ENCODE results near the gene ZNF444. TPM values are rescaled to one million over a fixed set of nuclear protein-coding genes. Genes with fewer than 3 reads are reported as not detected.

Gene ZNF444
- total and polyA plus RNA-seq, 2 of the 4 experiments (the other 2 are of a cell fraction), result 2.5 to 20.3 TPM

DNA sequence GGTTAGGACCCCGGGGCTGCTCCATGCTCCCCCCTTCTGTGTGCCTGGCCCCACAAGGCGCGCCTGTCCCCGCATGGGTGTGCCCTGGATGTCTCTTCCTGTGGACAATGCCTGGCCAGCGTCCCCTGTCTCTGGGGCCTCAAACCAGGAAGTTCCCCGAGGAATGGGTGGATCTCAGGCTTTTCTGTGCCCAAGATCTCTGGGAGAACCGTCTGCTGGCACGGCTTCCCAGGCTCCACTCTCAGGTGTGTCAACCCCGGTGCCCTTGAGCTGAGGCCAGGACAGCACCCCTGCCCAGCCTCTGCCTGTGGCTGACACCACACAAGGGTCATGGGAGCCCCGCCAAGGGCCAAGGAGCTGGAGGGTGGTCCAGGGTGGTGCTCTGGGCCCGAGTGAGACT lies 15.7 kb downstream of the ZNF444 start:
- no TSS peak for BruUV-seq (replicated peaks)
- no peak for DNase-seq
- no peak for ATAC-seq (ENCODE audit: low read depth)
- H3K4me1 ChIP-seq (ENCODE audit: control insufficient read depth, insufficient read depth, low read length), result peaks cover 5% of the 10 kb centered on the region; the same call in 1 of the 2 replicates
- H3K27ac ChIP-seq (ENCODE audit: insufficient read depth, low read length), result no peak overlapping the region
- H3K4me3 ChIP-seq (ENCODE audit: insufficient read depth, low read depth, low read length), result no peak overlapping the region
- peaks cover 40% of the 10 kb centered on the region for H3K36me3 ChIP-seq (ENCODE audit: control insufficient read depth, insufficient read depth, low read length)
- no peak overlapping the region for H2BK120ac ChIP-seq (ENCODE audit: low read depth, low read length)
- no peak overlapping the region for H3K14ac ChIP-seq (replicated peaks; ENCODE audit: low read depth, low read length)
- TF ChIP-seq FOS (IDR thresholded peaks at IDR 0.05; ENCODE audit: low read depth, low read length), result no peak
- TF ChIP-seq CEBPB (IDR thresholded peaks at IDR 0.05; ENCODE audit: low read depth, low read length), result no peak
- TF ChIP-seq NFE2L2 (IDR thresholded peaks at IDR 0.05; ENCODE audit: low read depth, low read length), result no peak
- TF ChIP-seq MAFK (IDR thresholded peaks at IDR 0.05; ENCODE audit: low read depth, low read length), result no peak
- TF ChIP-seq RFX5 (IDR thresholded peaks at IDR 0.05; ENCODE audit: low read depth, low read length), result no peak
- TF ChIP-seq BHLHE40 (IDR thresholded peaks at IDR 0.05; ENCODE audit: low read depth, low read length), result no peak
- no peak for TF ChIP-seq CHD1 (IDR thresholded peaks at IDR 0.05; ENCODE audit: low read depth, low read length)
- no peak for TF ChIP-seq POLR2A (IDR thresholded peaks at IDR 0.05; ENCODE audit: low read depth, low read length)
- TF ChIP-seq RCOR1 (IDR thresholded peaks at IDR 0.05; ENCODE audit: insufficient replicate concordance, low read length), result no peak
- TF ChIP-seq MAZ (IDR thresholded peaks at IDR 0.05; ENCODE audit: borderline replicate concordance, low read depth, low read length), result no peak
- no peak for TF ChIP-seq USF2 (IDR thresholded peaks at IDR 0.05; ENCODE audit: low read depth, low read length)
- TF ChIP-seq SMC3 (IDR thresholded peaks at IDR 0.05; ENCODE audit: low read depth, low read length), result no peak
- TF ChIP-seq MXI1 (IDR thresholded peaks at IDR 0.05; ENCODE audit: borderline replicate concordance, low read depth, low read length), result no peak
- no peak for TF ChIP-seq RAD21 (IDR thresholded peaks at IDR 0.05; ENCODE audit: low read length)
- TF ChIP-seq, protein P1, sequence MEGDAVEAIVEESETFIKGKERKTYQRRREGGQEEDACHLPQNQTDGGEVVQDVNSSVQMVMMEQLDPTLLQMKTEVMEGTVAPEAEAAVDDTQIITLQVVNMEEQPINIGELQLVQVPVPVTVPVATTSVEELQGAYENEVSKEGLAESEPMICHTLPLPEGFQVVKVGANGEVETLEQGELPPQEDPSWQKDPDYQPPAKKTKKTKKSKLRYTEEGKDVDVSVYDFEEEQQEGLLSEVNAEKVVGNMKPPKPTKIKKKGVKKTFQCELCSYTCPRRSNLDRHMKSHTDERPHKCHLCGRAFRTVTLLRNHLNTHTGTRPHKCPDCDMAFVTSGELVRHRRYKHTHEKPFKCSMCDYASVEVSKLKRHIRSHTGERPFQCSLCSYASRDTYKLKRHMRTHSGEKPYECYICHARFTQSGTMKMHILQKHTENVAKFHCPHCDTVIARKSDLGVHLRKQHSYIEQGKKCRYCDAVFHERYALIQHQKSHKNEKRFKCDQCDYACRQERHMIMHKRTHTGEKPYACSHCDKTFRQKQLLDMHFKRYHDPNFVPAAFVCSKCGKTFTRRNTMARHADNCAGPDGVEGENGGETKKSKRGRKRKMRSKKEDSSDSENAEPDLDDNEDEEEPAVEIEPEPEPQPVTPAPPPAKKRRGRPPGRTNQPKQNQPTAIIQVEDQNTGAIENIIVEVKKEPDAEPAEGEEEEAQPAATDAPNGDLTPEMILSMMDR (conservative IDR thresholded peaks at IDR 0.05; ENCODE audit: low read depth, low read length), result no peak
- no peak for TF ChIP-seq ELK1 (IDR thresholded peaks at IDR 0.05; ENCODE audit: borderline replicate concordance, low read depth, low read length)
- in situ Hi-C loops (cut with MboI; ENCODE audit: low sequenced_read_pairs) (no loop called here), dilution Hi-C loops (cut with HindIII; ENCODE audit: low sequenced_read_pairs, unreplicated experiment) (no loop called here), intact Hi-C loops (cut with micrococcal nuclease) (no loop called here)
- H3K9me1 ChIP-seq (ENCODE audit: insufficient read depth, low read length), result peaks cover 6% of the 10 kb centered on the region; the same call in 1 of the 2 replicates
- no peak overlapping the region for H3K4me2 ChIP-seq (ENCODE audit: low read depth, low read length)
- H3K56ac ChIP-seq (ENCODE audit: extremely low read depth, insufficient read depth, low read length), result no peak overlapping the region
- H4K20me1 ChIP-seq (ENCODE audit: insufficient read depth, low read length), result peaks cover 19% of the 10 kb centered on the region
- CTCF ChIA-PET, result no interaction called here
- POLR2A ChIA-PET (ENCODE audit: unreplicated experiment), result no interaction called here
- H2AK5ac ChIP-seq (ENCODE audit: low read depth, low read length), result no peak overlapping the region
- 90% methylated on average over 5 of the region's 11 CpGs; no CpG with 5 or more reads in 1 of the 2 experiments for WGBS, 2 experiments (ENCODE audit: extremely low coverage in 2 of 2, insufficient read length in 1 of 2)
- no peak overlapping the region for H3K9ac ChIP-seq (ENCODE audit: low read depth, low read length)
- H3K4ac ChIP-seq (ENCODE audit: low read depth, low read length), result no peak overlapping the region
- H2BK20ac ChIP-seq (ENCODE audit: low read depth, low read length), result no peak overlapping the region
- H3K79me1 ChIP-seq (ENCODE audit: low read depth in 1 of 2, low read length in 2 of 2), result peaks cover 14 to 17% of the 10 kb centered on the region in 2 experiments
- no peak overlapping the region for H4K91ac ChIP-seq (ENCODE audit: insufficient read depth, low read depth, low read length)
- H2AK9ac ChIP-seq (replicated peaks; ENCODE audit: low read depth, low read length, poor library complexity), result no peak overlapping the region
- H3K9me3 ChIP-seq (ENCODE audit: control insufficient read depth, insufficient read depth, low read length), result no peaks in the 10 kb centered on the region
- H2AFZ ChIP-seq (replicated peaks; ENCODE audit: low read length, poor library complexity), result no peak overlapping the region
- no peak overlapping the region for H4K5ac ChIP-seq (ENCODE audit: low read depth, low read length)
- H4K8ac ChIP-seq (ENCODE audit: low read depth in 2 of 2, low read length in 2 of 2), result no peak overlapping the region
- no peak overlapping the region for H3K23ac ChIP-seq (ENCODE audit: low read depth, low read length)
- H2BK15ac ChIP-seq (ENCODE audit: low read depth, low read length), result no peak overlapping the region
- H3K18ac ChIP-seq (ENCODE audit: low read depth, low read length), result no peak overlapping the region
- no peaks in the 10 kb centered on the region for H3K27me3 ChIP-seq (ENCODE audit: control insufficient read depth, insufficient read depth, low read length)
- H2BK5ac ChIP-seq (ENCODE audit: low read depth, low read length, poor library complexity, severe bottlenecking), result no peak overlapping the region
